GM06990 (cell line): ENCODE measurements around the gene VCL.

Source experiments
- DNase-seq: peaks from one replicate; pipeline ENCODE4 v3.0.0-alpha.2; 2011; ENCODE audit not compliant: insufficient read length; ENCODE audit errors: extremely low read depth
- H3K27me3 ChIP-seq: replicated peaks from 2 replicates; pipeline ENCODE4 v1.6.0; 2011; ENCODE audit warnings: low read length; ENCODE audit not compliant: control insufficient read depth, insufficient read depth
- H3K36me3 ChIP-seq: 2 replicates; pipeline ENCODE4 v1.5.1; 2011; ENCODE audit warnings: low read length; ENCODE audit not compliant: control insufficient read depth, insufficient read depth
- H3K4me3 ChIP-seq: replicated peaks from 2 replicates; pipeline ENCODE4 v1.5.1; 2011; ENCODE audit warnings: low read depth, mild to moderate bottlenecking, control low read depth, low read length
- CTCF ChIP-seq: IDR thresholded peaks from 2 replicates; pipeline ENCODE4 v1.5.1; 2011; ENCODE audit warnings: low read length, control low read depth, mild to moderate bottlenecking, inconsistent platforms; ENCODE audit not compliant: insufficient read depth, poor library complexity, severe bottlenecking

VCL gene

GRCh38 chr10:74034301-74034700 is 36.4 kb downstream of the VCL start:
- DNase-seq = no peak
- H3K4me3 ChIP-seq = no peak overlapping the region
- H3K36me3 ChIP-seq = no peaks in the 10 kb centered on the region
- TF ChIP-seq CTCF = no peak
- H3K27me3 ChIP-seq = no peaks in the 10 kb centered on the region

GRCh38 chr10:74035303-74035702 is 37.4 kb downstream of the VCL start:
- TF ChIP-seq CTCF = peak; percentile 12
- Histone ChIP-seq H3K36me3 (no peaks in the 10 kb centered on the region), H3K4me3 (no peak overlapping the region), H3K27me3 (no peaks in the 10 kb centered on the region)
- no peak for DNase-seq

- no peaks in the 10 kb centered on the region for H3K36me3 ChIP-seq
- no peak overlapping the region for H3K4me3 ChIP-seq
- DNase-seq = no peak
- no peak for TF ChIP-seq CTCF
- no peaks in the 10 kb centered on the region for H3K27me3 ChIP-seq
These were observed 38.6 kb downstream of the VCL start for GRCh38 chr10:74036474-74036873.

DNA sequence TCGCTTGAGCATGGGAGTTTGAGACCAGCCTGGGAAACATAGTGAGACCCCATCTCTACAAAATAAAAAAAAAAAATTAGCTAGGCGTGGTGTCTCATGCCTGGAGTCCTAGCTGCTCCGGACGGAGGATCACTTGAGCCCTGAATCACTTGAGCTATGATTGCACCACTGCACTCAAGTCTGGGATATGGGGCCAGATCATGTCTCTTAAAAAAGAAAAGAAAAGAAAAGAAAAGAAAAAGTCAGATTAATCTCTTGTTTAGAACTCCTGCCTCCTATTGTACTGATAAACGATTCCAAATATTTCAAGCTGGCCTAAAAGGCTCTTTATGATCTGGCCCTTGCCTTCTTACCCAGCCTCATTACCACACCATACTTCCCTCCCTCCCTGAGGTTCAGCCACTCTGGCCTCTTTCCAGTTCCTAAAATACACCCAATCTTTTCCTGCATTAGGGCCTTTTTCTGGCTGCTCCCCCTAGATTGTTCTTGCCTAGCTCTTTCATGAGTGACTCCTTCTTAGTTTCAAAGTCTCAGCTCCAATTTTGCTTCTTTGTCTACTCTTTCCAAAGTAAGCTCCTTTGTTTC is 41.7 kb downstream of the VCL start:
- H3K27me3 ChIP-seq = no peaks in the 10 kb centered on the region
- H3K36me3 ChIP-seq = no peaks in the 10 kb centered on the region
- TF ChIP-seq CTCF = no peak
- no peak overlapping the region for H3K4me3 ChIP-seq
- DNase-seq = no peak

DNA sequence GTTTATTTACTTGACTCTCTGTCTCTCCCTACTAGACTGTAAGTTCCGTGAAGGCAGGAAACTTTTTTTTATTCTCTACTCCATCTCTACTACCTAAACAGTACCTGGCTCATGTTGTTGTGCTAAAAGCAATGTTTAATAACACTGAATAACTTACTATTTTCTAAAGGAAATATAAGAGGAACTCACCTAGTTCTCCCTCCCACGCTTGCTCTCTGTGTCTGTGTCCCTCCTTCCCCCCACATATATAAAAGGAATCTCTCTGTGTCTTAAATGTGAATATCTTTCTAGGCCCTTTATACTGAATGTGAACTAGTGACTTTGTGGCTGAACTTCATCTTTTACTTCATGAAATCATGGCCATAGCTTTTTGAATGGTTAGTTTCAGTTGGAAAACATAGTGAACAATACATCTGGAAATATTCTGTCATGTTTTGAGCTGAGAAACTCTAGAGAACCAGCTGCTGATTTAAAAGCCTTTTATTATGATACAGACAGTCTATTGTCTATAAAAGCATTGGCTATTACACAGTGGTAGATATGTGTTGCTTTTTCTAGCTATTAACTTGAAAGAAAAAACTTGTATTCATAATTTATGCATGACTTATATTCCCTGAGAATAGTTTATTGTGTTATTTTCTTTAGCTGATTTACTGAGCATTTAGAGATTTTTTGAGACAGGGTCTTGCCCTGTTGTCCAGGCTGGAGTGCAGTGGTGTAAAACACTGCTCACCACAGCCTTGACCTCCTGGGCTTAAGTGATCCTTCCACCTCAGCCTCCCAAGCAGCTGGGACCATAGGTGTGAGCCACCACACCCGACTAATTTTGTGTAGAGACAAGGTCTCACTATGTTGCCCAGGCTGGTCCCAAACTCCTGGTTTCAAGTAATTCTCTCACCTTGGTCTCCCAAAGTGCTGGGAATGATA is 42.5 kb downstream of the VCL start:
- DNase-seq = no peak
- H3K27me3 ChIP-seq = no peaks in the 10 kb centered on the region
- no peak overlapping the region for H3K4me3 ChIP-seq
- no peaks in the 10 kb centered on the region for H3K36me3 ChIP-seq
- no peak for TF ChIP-seq CTCF
